Neural cell (in vitro differentiated cells): ENCODE measurements around the gene MRPL38. TPM values are rescaled to one million over a fixed set of nuclear protein-coding genes. Genes with fewer than 3 reads are reported as not detected.

ENCODE experiments used
- H2AFZ ChIP-seq: fragments of 200-600, 300-800 bp; sonication (generic), shearing (Covaris generic); 2 replicates; pipeline ENCODE4 v1.6.0; 2014; ENCODE audit warnings: low read depth, mild to moderate bottlenecking, antibody characterized with exemption, low read length, moderate library complexity
- H3F3A ChIP-seq: fragments of 200-600 bp; shearing (Covaris generic); 2 replicates; pipeline ENCODE4 v1.6.1; 2016; ENCODE audit warnings: mild to moderate bottlenecking, moderate library complexity, mixed read lengths, antibody characterized with exemption, low read length; ENCODE audit not compliant: insufficient read depth, poor library complexity, severe bottlenecking
- H3K27ac ChIP-seq: fragments of 200-600, 300-800 bp; sonication (generic), shearing (Covaris generic); 2 replicates; pipeline ENCODE4 v1.5.1; 2014; ENCODE audit warnings: mild to moderate bottlenecking, low read length, moderate library complexity
- H3K27me3 ChIP-seq: fragments of 300-800, 200-600 bp; sonication (generic), shearing (Covaris generic); 2 replicates; pipeline ENCODE4 v1.6.0; 2014; ENCODE audit warnings: mild to moderate bottlenecking, low read depth, low read length, moderate library complexity; ENCODE audit not compliant: insufficient read depth
- H3K36me3 ChIP-seq: fragments of 300-800, 200-600 bp; sonication (generic), shearing (Covaris generic); 2 replicates; pipeline ENCODE4 v1.5.1; 2014; ENCODE audit warnings: mild to moderate bottlenecking, antibody characterized with exemption, low read length, moderate library complexity; ENCODE audit not compliant: insufficient read depth
- H3K4me2 ChIP-seq: fragments of 300-800, 200-600 bp; sonication (generic), shearing (Covaris generic); 2 replicates; pipeline ENCODE4 v1.6.0; 2014; ENCODE audit warnings: mild to moderate bottlenecking, low read length
- H3K4me3 ChIP-seq: fragments of 300-800, 200-600 bp; sonication (generic), shearing (Covaris generic); 2 replicates; pipeline ENCODE4 v1.5.1; 2014; ENCODE audit warnings: mild to moderate bottlenecking, low read length, moderate library complexity
- H3K79me2 ChIP-seq: fragments of 200-600 bp; shearing (Covaris generic); replicated peaks from 2 replicates; pipeline ENCODE4 v1.6.0; 2014; ENCODE audit warnings: mild to moderate bottlenecking, low read length, moderate library complexity; ENCODE audit not compliant: insufficient read depth
- H3K9ac ChIP-seq: fragments of 300-800, 200-600 bp; sonication (generic), shearing (Covaris generic); 2 replicates; pipeline ENCODE4 v1.6.1; 2016; ENCODE audit warnings: mild to moderate bottlenecking, low read length, mixed read lengths
- H3K9me2 ChIP-seq: fragments of 200-600 bp; shearing (Covaris generic); 2 replicates; pipeline ENCODE4 v1.6.1; 2016; ENCODE audit warnings: mild to moderate bottlenecking, low read length, mixed read lengths; ENCODE audit not compliant: insufficient read depth
- H3K9me3 ChIP-seq: fragments of 200-600, 300-800 bp; sonication (generic), shearing (Covaris generic); 2 replicates; pipeline ENCODE4 v1.6.1; 2016; ENCODE audit warnings: mild to moderate bottlenecking, mixed run types, low read length, moderate library complexity, mixed read lengths
- H4K20me1 ChIP-seq: fragments of 200-600 bp; shearing (Covaris generic); 2 replicates; pipeline ENCODE4 v1.6.1; 2016; ENCODE audit warnings: mild to moderate bottlenecking, mixed run types; ENCODE audit not compliant: insufficient read depth
- EP300 ChIP-seq: fragments of 450-650 bp; conservative IDR thresholded peaks from 2 replicates; pipeline ENCODE4 v1.6.1; 2014; ENCODE audit warnings: antibody characterized with exemption, mild to moderate bottlenecking, moderate library complexity; ENCODE audit not compliant: poor library complexity, severe bottlenecking
- EZH2 ChIP-seq: fragments of 200-600, 300-800 bp; shearing (Covaris generic), sonication (generic); IDR thresholded peaks from 2 replicates; pipeline ENCODE4 v1.6.1; 2014; ENCODE audit warnings: antibody characterized with exemption, low read length, borderline replicate concordance, mild to moderate bottlenecking; ENCODE audit not compliant: insufficient read depth, poor library complexity, severe bottlenecking
- MXI1 ChIP-seq: fragments of 450-650 bp; conservative IDR thresholded peaks from 2 replicates; pipeline ENCODE4 v1.6.1; 2014; ENCODE audit warnings: antibody characterized with exemption, mild to moderate bottlenecking; ENCODE audit not compliant: poor library complexity, severe bottlenecking
- POLR2AphosphoS5 ChIP-seq: IDR thresholded peaks from 2 replicates; pipeline ENCODE4 v1.6.1; 2012
- RAD21 ChIP-seq: fragments of 450-650 bp; conservative IDR thresholded peaks from 2 replicates; pipeline ENCODE4 v1.6.1; 2014; ENCODE audit warnings: antibody characterized with exemption, mild to moderate bottlenecking, moderate library complexity
- SMC3 ChIP-seq: fragments of 450-650 bp; conservative IDR thresholded peaks from 2 replicates; pipeline ENCODE4 v1.6.1; 2014; ENCODE audit warnings: antibody characterized with exemption, mild to moderate bottlenecking, moderate library complexity; ENCODE audit not compliant: poor library complexity
- TAF1 ChIP-seq: IDR thresholded peaks from 2 replicates; pipeline ENCODE4 v1.6.1; 2012; ENCODE audit warnings: low read depth
- polyA plus RNA-seq: library from polyadenylated mRNA; depleted of rRNA; stranded (reverse); fragments of >200 nt; gene quantifications from 2 replicates; pipeline ENCODE4 v1.2.3, GENCODE V29; 2014
- TF ChIP-seq, protein P1 (sequence below): IDR thresholded peaks from 2 replicates; pipeline ENCODE4 v1.6.1; 2012; ENCODE audit warnings: borderline replicate concordance
- TF ChIP-seq, protein P2 (sequence below): fragments of 450-650 bp; IDR thresholded peaks from 2 replicates; pipeline ENCODE4 v1.5.1; 2014; ENCODE audit warnings: antibody characterized with exemption, mild to moderate bottlenecking, moderate library complexity; ENCODE audit not compliant: poor library complexity, severe bottlenecking

The MRPL38 gene
- polyA plus RNA-seq, 1 donor from 2014 or later, result 91.2 TPM

DNA sequence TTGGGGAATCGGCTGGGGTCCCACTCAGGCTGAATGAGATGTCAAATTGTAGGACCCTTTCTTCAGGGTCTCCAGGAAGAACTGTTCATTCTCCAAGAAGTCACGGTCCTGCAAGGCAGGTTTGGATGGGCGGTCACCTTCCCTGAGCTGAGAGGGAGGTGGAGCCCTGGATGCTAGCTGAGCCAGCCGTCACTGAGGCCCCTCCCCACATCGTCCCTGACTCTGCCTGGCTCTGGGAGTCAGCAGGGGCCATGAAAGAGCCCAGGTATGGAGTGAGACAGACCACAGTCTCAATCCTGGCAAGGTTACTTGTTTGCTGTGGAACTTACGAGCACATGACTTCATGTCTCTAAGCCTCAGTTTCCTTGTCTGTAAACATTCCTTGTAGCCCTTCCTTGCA lies 6.0 kb upstream of the MRPL38 start:
- no peaks in the 10 kb centered on the region for H3K36me3 ChIP-seq
- no peak overlapping the region for H3K27ac ChIP-seq
- no peaks in the 10 kb centered on the region for H4K20me1 ChIP-seq
- H2AFZ ChIP-seq, result no peak overlapping the region
- H3K4me2 ChIP-seq, result no peak overlapping the region
- no peaks in the 10 kb centered on the region for H3K79me2 ChIP-seq
- no peaks in the 10 kb centered on the region for H3K27me3 ChIP-seq
- no peaks in the 10 kb centered on the region for H3F3A ChIP-seq
- no peaks in the 10 kb centered on the region for H3K9me2 ChIP-seq
- no peaks in the 10 kb centered on the region for H3K9me3 ChIP-seq
- TF ChIP-seq MXI1 (no peak), EZH2 (no peak), POLR2AphosphoS5 (no peak), SMC3 (no peak), RAD21 (no peak), TAF1 (no peak), EP300 (no peak)
- TF ChIP-seq, protein P1, sequence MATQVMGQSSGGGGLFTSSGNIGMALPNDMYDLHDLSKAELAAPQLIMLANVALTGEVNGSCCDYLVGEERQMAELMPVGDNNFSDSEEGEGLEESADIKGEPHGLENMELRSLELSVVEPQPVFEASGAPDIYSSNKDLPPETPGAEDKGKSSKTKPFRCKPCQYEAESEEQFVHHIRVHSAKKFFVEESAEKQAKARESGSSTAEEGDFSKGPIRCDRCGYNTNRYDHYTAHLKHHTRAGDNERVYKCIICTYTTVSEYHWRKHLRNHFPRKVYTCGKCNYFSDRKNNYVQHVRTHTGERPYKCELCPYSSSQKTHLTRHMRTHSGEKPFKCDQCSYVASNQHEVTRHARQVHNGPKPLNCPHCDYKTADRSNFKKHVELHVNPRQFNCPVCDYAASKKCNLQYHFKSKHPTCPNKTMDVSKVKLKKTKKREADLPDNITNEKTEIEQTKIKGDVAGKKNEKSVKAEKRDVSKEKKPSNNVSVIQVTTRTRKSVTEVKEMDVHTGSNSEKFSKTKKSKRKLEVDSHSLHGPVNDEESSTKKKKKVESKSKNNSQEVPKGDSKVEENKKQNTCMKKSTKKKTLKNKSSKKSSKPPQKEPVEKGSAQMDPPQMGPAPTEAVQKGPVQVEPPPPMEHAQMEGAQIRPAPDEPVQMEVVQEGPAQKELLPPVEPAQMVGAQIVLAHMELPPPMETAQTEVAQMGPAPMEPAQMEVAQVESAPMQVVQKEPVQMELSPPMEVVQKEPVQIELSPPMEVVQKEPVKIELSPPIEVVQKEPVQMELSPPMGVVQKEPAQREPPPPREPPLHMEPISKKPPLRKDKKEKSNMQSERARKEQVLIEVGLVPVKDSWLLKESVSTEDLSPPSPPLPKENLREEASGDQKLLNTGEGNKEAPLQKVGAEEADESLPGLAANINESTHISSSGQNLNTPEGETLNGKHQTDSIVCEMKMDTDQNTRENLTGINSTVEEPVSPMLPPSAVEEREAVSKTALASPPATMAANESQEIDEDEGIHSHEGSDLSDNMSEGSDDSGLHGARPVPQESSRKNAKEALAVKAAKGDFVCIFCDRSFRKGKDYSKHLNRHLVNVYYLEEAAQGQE, result no peak
- TF ChIP-seq, protein P2, sequence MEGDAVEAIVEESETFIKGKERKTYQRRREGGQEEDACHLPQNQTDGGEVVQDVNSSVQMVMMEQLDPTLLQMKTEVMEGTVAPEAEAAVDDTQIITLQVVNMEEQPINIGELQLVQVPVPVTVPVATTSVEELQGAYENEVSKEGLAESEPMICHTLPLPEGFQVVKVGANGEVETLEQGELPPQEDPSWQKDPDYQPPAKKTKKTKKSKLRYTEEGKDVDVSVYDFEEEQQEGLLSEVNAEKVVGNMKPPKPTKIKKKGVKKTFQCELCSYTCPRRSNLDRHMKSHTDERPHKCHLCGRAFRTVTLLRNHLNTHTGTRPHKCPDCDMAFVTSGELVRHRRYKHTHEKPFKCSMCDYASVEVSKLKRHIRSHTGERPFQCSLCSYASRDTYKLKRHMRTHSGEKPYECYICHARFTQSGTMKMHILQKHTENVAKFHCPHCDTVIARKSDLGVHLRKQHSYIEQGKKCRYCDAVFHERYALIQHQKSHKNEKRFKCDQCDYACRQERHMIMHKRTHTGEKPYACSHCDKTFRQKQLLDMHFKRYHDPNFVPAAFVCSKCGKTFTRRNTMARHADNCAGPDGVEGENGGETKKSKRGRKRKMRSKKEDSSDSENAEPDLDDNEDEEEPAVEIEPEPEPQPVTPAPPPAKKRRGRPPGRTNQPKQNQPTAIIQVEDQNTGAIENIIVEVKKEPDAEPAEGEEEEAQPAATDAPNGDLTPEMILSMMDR, result no peak
- H3K9ac ChIP-seq, result no peak overlapping the region
- H3K4me3 ChIP-seq, result no peak overlapping the region

DNA sequence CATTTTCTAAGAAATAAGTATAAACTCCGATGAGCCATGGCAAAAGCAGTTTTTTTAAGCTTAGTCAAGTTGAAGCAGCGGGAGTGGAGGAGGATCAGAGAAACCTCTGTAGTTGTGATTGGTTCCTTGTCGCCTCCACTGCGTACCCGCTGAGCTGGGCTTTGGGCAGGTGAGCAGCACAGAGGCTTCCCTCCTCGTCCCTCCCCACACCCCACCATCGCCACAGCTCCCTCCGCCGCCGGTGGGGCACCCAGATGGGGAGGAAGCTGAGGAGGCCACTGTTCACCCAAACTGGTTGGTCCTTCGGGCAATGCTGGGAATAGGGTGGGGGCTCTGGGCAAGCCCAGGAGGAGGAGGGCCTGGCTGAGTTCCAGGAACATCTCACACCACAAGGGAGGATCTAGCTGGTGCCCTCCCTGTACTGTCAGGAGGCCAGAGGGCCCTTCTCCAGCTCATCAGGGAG lies 5.2 kb upstream of the MRPL38 start:
- Histone ChIP-seq H3F3A (no peaks in the 10 kb centered on the region), H3K9ac (no peak overlapping the region), H3K27ac (no peak overlapping the region), H3K36me3 (no peaks in the 10 kb centered on the region), H3K9me3 (no peaks in the 10 kb centered on the region), H3K79me2 (no peaks in the 10 kb centered on the region), H3K4me3 (no peak overlapping the region), H3K27me3 (no peaks in the 10 kb centered on the region), H3K4me2 (no peak overlapping the region), H2AFZ (no peak overlapping the region), H4K20me1 (no peaks in the 10 kb centered on the region), H3K9me2 (no peaks in the 10 kb centered on the region)
- no peak for TF ChIP-seq MXI1
